H1 (cell line): Measurements from ENCODE around the gene SDF2L1. TPM values are rescaled to one million over a fixed set of nuclear protein-coding genes. Genes with fewer than 3 reads are reported as not detected.

Experiments used
- CTCF ChIA-PET: fragments of 300-600 bp; sonication (Branson Sonifier 250); formaldehyde crosslinking; loops from one replicate; lab custom pipeline; 2021; ENCODE audit not compliant: partially characterized antibody; lab: Charles Lee
- POLR2A ChIA-PET: fragments of 300-600 bp; sonication (Branson Sonifier 250); formaldehyde crosslinking; loops from one replicate; lab custom pipeline; 2021; ENCODE audit warnings: inconsistent platforms; ENCODE audit not compliant: partially characterized antibody; lab: Charles Lee
- DNase-seq, 2 experiments: peaks; one replicate each; pipeline versions ENCODE4 v3.0.0 to v3.0.0-alpha.2; 2010 to 2022; ENCODE audit warnings: low spot score in 2 of 2, low read depth in 1 of 2, mixed read lengths in 1 of 2
- FAIRE-seq: peaks from 2 replicates; lab custom pipeline; 2011; peaks lifted over from hg19 to GRCh38; lab: Jason Lieb, UNC
- H2AFZ ChIP-seq: 2 replicates; pipeline ENCODE4 v1.8.1; 2012; ENCODE audit warnings: low read length, inconsistent platforms
- H2AK5ac ChIP-seq: 2 replicates; pipeline ENCODE4 v1.6.1; 2013; ENCODE audit warnings: low read depth, low read length
- H2BK120ac ChIP-seq: replicated peaks from 2 replicates; pipeline ENCODE3; 2013; ENCODE audit warnings: low read depth, low read length, inconsistent platforms
- H2BK12ac ChIP-seq: 2 replicates; pipeline ENCODE4 v1.6.1; 2013; ENCODE audit warnings: low read depth, low read length
- H2BK15ac ChIP-seq: 2 replicates; pipeline ENCODE4 v1.6.1; 2013; ENCODE audit warnings: low read length
- H2BK20ac ChIP-seq: 2 replicates; pipeline ENCODE4 v1.6.1; 2013; ENCODE audit warnings: low read length
- H2BK5ac ChIP-seq: 2 replicates; pipeline ENCODE4 v1.6.1; 2013; ENCODE audit warnings: low read depth, low read length
- H3K14ac ChIP-seq: 2 replicates; pipeline ENCODE4 v1.6.1; 2013; ENCODE audit warnings: inconsistent platforms; ENCODE audit not compliant: insufficient read length
- H3K18ac ChIP-seq: 2 replicates; pipeline ENCODE4 v1.6.1; 2013; ENCODE audit warnings: low read length; ENCODE audit errors: extremely low read depth
- H3K23ac ChIP-seq: 2 replicates; pipeline ENCODE4 v1.6.1; 2013; ENCODE audit warnings: inconsistent platforms; ENCODE audit not compliant: insufficient read length
- H3K23me2 ChIP-seq: 2 replicates; pipeline ENCODE4 v1.6.1; 2013; ENCODE audit warnings: low read depth, low read length
- H3K27ac ChIP-seq: 2 replicates; pipeline ENCODE4 v1.6.1; 2011; ENCODE audit warnings: low read depth, low read length, inconsistent platforms
- H3K27me3 ChIP-seq, 4 experiments: replicated peaks in 1 of 4; 1 replicate in 1 of 4; 2 replicates in 3 of 4; pipeline versions ENCODE4 v1.6.1 to v1.8.1; 2011 to 2013; ENCODE audit warnings: low read length in 3 of 4, mild to moderate bottlenecking in 3 of 4, inconsistent platforms in 2 of 4, mixed read lengths in 2 of 4, moderate library complexity in 1 of 4; ENCODE audit not compliant: control insufficient read depth in 3 of 4, insufficient read depth in 3 of 4; ENCODE audit errors: extremely low read depth in 1 of 4
- H3K36me3 ChIP-seq, 4 experiments: 2 replicates each; pipeline versions ENCODE4 v1.6.1 to v1.8.1; 2011 to 2013; ENCODE audit warnings: mild to moderate bottlenecking in 4 of 4, low read length in 3 of 4, moderate library complexity in 2 of 4, control low read depth in 1 of 4, inconsistent platforms in 1 of 4; ENCODE audit not compliant: insufficient read depth in 4 of 4, control insufficient read depth in 2 of 4
- H3K4ac ChIP-seq: replicated peaks from 2 replicates; pipeline ENCODE3; 2013; ENCODE audit warnings: low read length, low read depth, mixed read lengths, inconsistent platforms; ENCODE audit not compliant: insufficient read length
- H3K4me1 ChIP-seq, 4 experiments: replicated peaks in 1 of 4; 1 replicate in 1 of 4; 2 replicates in 3 of 4; pipeline versions ENCODE4 v1.6.1 to v1.8.1; 2011 to 2013; ENCODE audit warnings: low read length in 3 of 4, inconsistent platforms in 2 of 4, mixed read lengths in 1 of 4; ENCODE audit not compliant: insufficient read depth in 4 of 4, control insufficient read depth in 3 of 4
- H3K4me2 ChIP-seq, 2 experiments: 2 replicates each; pipeline versions ENCODE4 v1.6.1 to v1.8.1; 2011 to 2013; ENCODE audit warnings: low read depth in 2 of 2, low read length in 2 of 2, control low read depth in 1 of 2, inconsistent platforms in 1 of 2, mild to moderate bottlenecking in 1 of 2; ENCODE audit not compliant: insufficient read depth in 1 of 2
- H3K4me3 ChIP-seq, 4 experiments: fragments of 200-600, 300-600 bp in 1 of 4; sonication (generic), shearing (Covaris generic), sonication (Bioruptor Twin) in 1 of 4; 2 replicates each; pipeline versions ENCODE4 v1.5.1 to v1.8.1; 2011 to 2016; ENCODE audit warnings: low read length in 4 of 4, low read depth in 3 of 4, control low read depth in 2 of 4, inconsistent platforms in 2 of 4, mild to moderate bottlenecking in 2 of 4, mixed read lengths in 1 of 4, moderate library complexity in 1 of 4; ENCODE audit not compliant: insufficient read depth in 2 of 4; ENCODE audit errors: extremely low read depth in 1 of 4
- H3K56ac ChIP-seq: replicated peaks from 2 replicates; pipeline ENCODE3; 2013; ENCODE audit warnings: low read depth, mild to moderate bottlenecking, mixed read lengths, low read length, inconsistent platforms; ENCODE audit not compliant: insufficient read length
- H3K79me1 ChIP-seq: 2 replicates; pipeline ENCODE4 v1.6.1; 2013; ENCODE audit warnings: low read depth, low read length, control low read depth
- H3K79me2 ChIP-seq, 2 experiments: 2 replicates each; pipeline versions ENCODE4 v1.6.1 to v1.8.1; 2012 to 2013; ENCODE audit warnings: low read length in 2 of 2, mild to moderate bottlenecking in 2 of 2, inconsistent platforms in 1 of 2; ENCODE audit not compliant: insufficient read depth in 2 of 2, control insufficient read depth in 1 of 2
- H3K9ac ChIP-seq, 4 experiments: replicated peaks in 1 of 4; 1 replicate in 1 of 4; 2 replicates in 3 of 4; pipeline versions ENCODE4 v1.6.1 to v1.8.1; 2011 to 2013; ENCODE audit warnings: low read depth in 3 of 4, low read length in 3 of 4, control low read depth in 2 of 4, mild to moderate bottlenecking in 2 of 4, moderate library complexity in 2 of 4, inconsistent platforms in 1 of 4; ENCODE audit errors: extremely low read depth in 1 of 4
- H3K9me3 ChIP-seq, 2 experiments: 2 replicates each; pipeline versions ENCODE4 v1.6.1 to v1.8.1; 2012 to 2013; ENCODE audit warnings: mild to moderate bottlenecking in 2 of 2, moderate library complexity in 2 of 2, control low read depth in 1 of 2, inconsistent platforms in 1 of 2, low read depth in 1 of 2, low read length in 1 of 2, mixed read lengths in 1 of 2; ENCODE audit not compliant: insufficient read depth in 2 of 2
- H4K20me1 ChIP-seq, 2 experiments: replicated peaks in 1 of 2; 2 replicates each; pipeline versions ENCODE3 to v1.8.1; 2011 to 2013; ENCODE audit warnings: inconsistent platforms in 2 of 2, low read length in 2 of 2, mild to moderate bottlenecking in 1 of 2; ENCODE audit not compliant: insufficient read depth in 2 of 2, control insufficient read depth in 1 of 2
- H4K5ac ChIP-seq: 2 replicates; pipeline ENCODE4 v1.6.1; 2013; ENCODE audit warnings: low read length, low read depth, mixed read lengths, inconsistent platforms; ENCODE audit not compliant: insufficient read length
- H4K8ac ChIP-seq: 2 replicates; pipeline ENCODE4 v1.8.0; 2013; ENCODE audit warnings: mild to moderate bottlenecking, moderate library complexity, low read length, inconsistent platforms; ENCODE audit not compliant: insufficient read depth; ENCODE audit errors: extremely low read depth
- H4K91ac ChIP-seq: replicated peaks from 2 replicates; pipeline ENCODE3; 2013; ENCODE audit warnings: low read length, mixed read lengths, inconsistent platforms; ENCODE audit not compliant: insufficient read length
- RAD21 ChIP-seq, 2 experiments: IDR thresholded peaks in 1 of 2; conservative IDR thresholded peaks in 1 of 2; 2 replicates each; pipeline ENCODE4 v1.6.1; 2011; ENCODE audit warnings: low read depth in 2 of 2, low read length in 2 of 2, improper control_type of control experiment in 1 of 2, inconsistent platforms in 1 of 2, mild to moderate bottlenecking in 1 of 2, moderate library complexity in 1 of 2
- SIRT6 ChIP-seq: IDR thresholded peaks from one replicate; pipeline ENCODE4 v1.7.1; 2012; ENCODE audit warnings: low read length, inconsistent platforms
- WGBS, 2 experiments: shearing (Covaris generic) in 1 of 2; methylation state at CpG; one replicate each; pipeline versions ENCODE4 v1.1.6 to v1.1.7; 2013 to 2015; ENCODE audit warnings: low lambda C conversion rate in 2 of 2, mixed read lengths in 2 of 2, inconsistent platforms in 1 of 2, low coverage in 1 of 2, missing lambda C conversion rate in 1 of 2; ENCODE audit not compliant: insufficient replicate concordance in 2 of 2, insufficient coverage in 1 of 2, insufficient read length in 1 of 2; ENCODE audit errors: extremely low coverage in 1 of 2, missing lambda C conversion rate in 1 of 2; 5-methylcytosine and 5-hydroxymethylcytosine counted together
- polyA plus RNA-seq, 7 experiments: library from polyadenylated mRNA; depleted of rRNA in 3 of 7; stranded (reverse) in 5 of 7; unstranded in 2 of 7; fragments of >200 nt in 5 of 7; fragments of 200-250 nt in 2 of 7; gene quantifications; 1 replicate in 5 of 7; 2 replicates in 1 of 7; 4 replicates in 1 of 7; pipeline versions ENCODE4 v1.2.1 to v1.2.3, GENCODE V29; 2011 to 2013; ENCODE audit warnings: missing spikeins in 2 of 7, mixed read lengths in 2 of 7
- total RNA-seq: library from RNA; stranded (reverse); fragmentation: NEBNext Ultra II Directional; extraction: Animal tissue kit (Norgen Biotek cat#: 25700); gene quantifications from 2 replicates; pipeline ENCODE4 v1.2.1, GENCODE V29; 2021

SDF2L1 gene
- total and polyA plus RNA-seq, 2 of the 8 experiments (the other 6 are each of a cell fraction or from before 2014, with no cell fraction given), result 51.1 to 59.6 TPM

DNA sequence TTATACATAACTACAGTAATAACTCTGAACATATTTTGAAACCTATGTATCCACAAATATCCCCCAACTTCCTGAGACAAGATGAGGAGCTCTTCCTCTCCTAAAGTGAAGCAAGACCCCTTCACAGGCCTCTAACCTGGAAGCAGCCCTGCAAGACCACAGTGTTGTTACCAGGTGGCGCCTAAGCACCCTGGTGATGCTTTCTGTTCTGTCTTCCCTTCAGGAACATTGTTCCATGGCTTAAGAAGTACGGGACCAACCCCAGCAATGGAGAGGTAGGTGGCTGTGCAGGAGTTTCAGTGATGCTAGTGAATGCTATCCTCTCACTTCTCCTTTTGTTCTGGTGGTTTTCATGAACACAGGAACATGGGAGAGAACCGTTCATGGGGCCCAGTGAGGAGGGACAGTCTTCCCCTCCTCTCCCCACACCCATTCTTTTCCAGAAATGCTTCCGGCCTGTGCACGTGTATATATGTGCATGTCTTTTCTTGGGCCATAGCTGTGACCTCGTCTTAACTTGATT, 30.1 kb downstream of the SDF2L1 start:
- H3K4me1 ChIP-seq, result no peaks in the 10 kb centered on the region
- 89% methylated on average over 6 of the region's 6 CpGs; no CpG with 5 or more reads in 1 of the 2 experiments for WGBS, 2 experiments
- no peak for FAIRE-seq

More for the DNA sequence above, 30.1 kb downstream of the SDF2L1 start:
- H3K79me1 ChIP-seq, result no peaks in the 10 kb centered on the region
- no peak overlapping the region for H3K23ac ChIP-seq
- H3K23me2 ChIP-seq, result no peaks in the 10 kb centered on the region
- H2BK5ac ChIP-seq, result no peak overlapping the region
- H3K9me3 ChIP-seq, result peaks cover 0 to 4% of the 10 kb centered on the region in 2 experiments; a peak in 1 of 4 replicates
- H4K5ac ChIP-seq, result no peak overlapping the region
- peaks cover 0 to 3% of the 10 kb centered on the region in 2 experiments; a peak in 1 of 4 replicates for H3K79me2 ChIP-seq
- ChIA-PET CTCF (interaction anchor here (0.6 to 0.9 kb wide), 3 partner anchors 43 to 72 kb away, joined by 3 read pairs; no protein-coding TSS in a partner anchor), POLR2A (interaction anchor here (0.7 to 1.7 kb wide), 2 partner anchors 9 to 27 kb away, joined by 3 to 4 read pairs; no protein-coding TSS in a partner anchor)
- H2AFZ ChIP-seq, result no peak overlapping the region
- H4K8ac ChIP-seq, result no peak overlapping the region
- H3K27me3 ChIP-seq, result no peaks in the 10 kb centered on the region
- no peak overlapping the region for H2BK120ac ChIP-seq
- H3K56ac ChIP-seq, result no peak overlapping the region
- no peak overlapping the region for H3K14ac ChIP-seq
- H4K20me1 ChIP-seq, result no peaks in the 10 kb centered on the region
- H3K4ac ChIP-seq, result no peak overlapping the region
- no peak overlapping the region for H3K27ac ChIP-seq
- H3K9ac ChIP-seq, result no peak overlapping the region
- no peak overlapping the region for H2BK15ac ChIP-seq
- no peak for TF ChIP-seq SIRT6
- TF ChIP-seq RAD21 (IDR thresholded peaks at IDR 0.05 in 1 of 2, conservative IDR thresholded peaks at IDR 0.05 in 1 of 2; ENCODE audit: low read depth in 2 of 2, low read length in 2 of 2), result peak in 1 of 2 experiments; percentile 20; a peak in 1 of 4 replicates
- TF ChIP-seq, all 59 proteins: peak for 1
- H2BK20ac ChIP-seq, result no peak overlapping the region
- no peak overlapping the region for H3K18ac ChIP-seq
- no peak overlapping the region for H3K4me2 ChIP-seq
- no peak overlapping the region for H4K91ac ChIP-seq
- no peak overlapping the region for H2AK5ac ChIP-seq
- DNase-seq, result no peak
- no peak overlapping the region for H2BK12ac ChIP-seq
- H3K36me3 ChIP-seq, result peaks cover 11 to 21% (median 17%) of the 10 kb centered on the region in 4 experiments; a peak in 6 of 8 replicates
- H3K4me3 ChIP-seq, result no peak overlapping the region
